ENCODE results near the gene RPL21.
"Not testable (repeated sequence)": the region's sequence is repeated elsewhere in the genome, so short reads cannot be mapped to it uniquely, and the experiment has no call there.

The RPL21 gene

DNA sequence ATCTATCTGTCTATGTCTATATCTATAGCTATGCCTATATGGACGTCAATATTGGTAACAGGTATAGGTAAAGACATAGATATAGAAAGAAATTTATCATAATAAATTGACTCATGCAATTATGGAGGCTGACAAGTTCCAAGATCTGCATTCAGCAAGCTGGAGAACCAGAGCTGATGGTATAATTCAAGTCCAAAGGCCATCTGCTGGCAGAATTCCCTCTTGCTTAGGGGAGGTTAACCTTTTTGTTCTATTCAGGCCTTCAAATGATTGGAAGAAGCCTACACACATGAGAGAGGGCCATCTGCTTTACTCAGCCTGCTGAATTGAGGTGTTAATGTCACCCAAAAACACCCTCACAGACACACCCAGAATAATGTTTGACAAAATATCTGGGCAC lies 30.1 kb downstream of the RPL21 start:
- Histone ChIP-seq H3K27me3 (replicated peaks; ENCODE audit: control insufficient read depth, insufficient read depth, low read length, poor library complexity, severe bottlenecking) (no peaks in the 10 kb centered on the region), H3K27ac (ENCODE audit: insufficient read depth, low read length, poor library complexity, severe bottlenecking) (no peak overlapping the region), H3K4me3 (ENCODE audit: insufficient read depth, low read depth, low read length, poor library complexity, severe bottlenecking) (no peak overlapping the region), H3K9me3 (ENCODE audit: control insufficient read depth, low read length) (no peaks in the 10 kb centered on the region), H3K36me3 (ENCODE audit: control insufficient read depth, insufficient read depth, low read length) (no peaks in the 10 kb centered on the region), H3K4me1 (ENCODE audit: control insufficient read depth, insufficient read depth, low read length, poor library complexity, severe bottlenecking) (no peaks in the 10 kb centered on the region)
- no peak for DNase-seq

DNA sequence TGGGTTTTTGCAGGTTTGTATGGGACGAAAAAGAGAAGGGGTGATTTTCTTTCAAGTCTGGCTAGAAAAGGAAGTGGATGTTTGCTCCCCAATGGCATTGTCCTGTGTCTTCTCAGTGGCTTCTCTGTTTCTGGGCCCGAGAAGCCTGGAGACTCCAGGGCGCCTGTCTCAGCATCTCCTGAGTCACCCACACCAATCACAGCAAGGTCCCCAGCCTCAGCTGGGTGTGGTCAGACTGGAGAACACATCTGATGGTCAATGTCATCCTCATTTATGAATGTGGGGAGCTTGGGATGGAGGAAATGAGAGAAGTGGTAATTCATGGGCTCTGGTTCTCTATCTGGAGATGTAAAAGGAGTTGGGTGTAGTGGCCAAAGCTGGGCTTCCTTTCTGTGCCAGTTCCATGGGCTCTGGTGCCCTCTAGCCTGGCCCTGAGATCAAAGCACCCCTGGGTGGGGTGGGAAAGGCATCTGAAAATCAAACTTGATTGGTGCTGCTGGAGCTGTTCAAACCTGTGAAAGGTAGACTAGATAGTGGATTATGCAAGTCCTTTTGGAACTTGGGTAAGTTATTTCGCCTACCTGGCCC lies 32.6 kb downstream of the RPL21 start:
- Histone ChIP-seq H3K4me3 (ENCODE audit: insufficient read depth, low read depth, low read length, poor library complexity, severe bottlenecking) (no peak overlapping the region), H3K36me3 (ENCODE audit: control insufficient read depth, insufficient read depth, low read length) (no peaks in the 10 kb centered on the region), H3K9me3 (ENCODE audit: control insufficient read depth, low read length) (no peaks in the 10 kb centered on the region), H3K27me3 (replicated peaks; ENCODE audit: control insufficient read depth, insufficient read depth, low read length, poor library complexity, severe bottlenecking) (no peaks in the 10 kb centered on the region), H3K4me1 (ENCODE audit: control insufficient read depth, insufficient read depth, low read length, poor library complexity, severe bottlenecking) (no peaks in the 10 kb centered on the region), H3K27ac (ENCODE audit: insufficient read depth, low read length, poor library complexity, severe bottlenecking) (no peak overlapping the region)
- no peak for DNase-seq

DNA sequence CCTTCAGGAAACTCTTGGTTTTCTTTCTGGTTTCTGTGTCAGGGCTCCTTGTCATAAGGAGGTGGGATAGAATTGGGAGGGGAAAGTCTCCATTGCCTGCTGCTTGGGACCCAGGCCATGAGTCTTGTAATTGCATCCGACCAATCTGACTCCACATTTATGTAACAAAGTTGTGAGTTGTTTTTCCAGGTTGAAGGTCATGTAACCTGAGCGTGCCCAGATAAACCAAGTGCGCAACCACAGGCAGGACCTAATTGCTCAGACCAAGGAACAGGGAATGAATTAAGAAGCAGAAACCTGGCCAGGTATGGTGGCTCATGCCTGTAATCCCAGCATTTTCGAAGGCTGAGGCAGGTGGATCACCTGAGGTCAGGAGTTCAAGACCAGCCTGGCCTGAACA lies 37.0 kb downstream of the RPL21 start:
- no peaks in the 10 kb centered on the region for H3K27me3 ChIP-seq (replicated peaks; ENCODE audit: control insufficient read depth, insufficient read depth, low read length, poor library complexity, severe bottlenecking)
- H3K27ac ChIP-seq (ENCODE audit: insufficient read depth, low read length, poor library complexity, severe bottlenecking), result no peak overlapping the region
- no peak for DNase-seq
- no peak overlapping the region for H3K4me3 ChIP-seq (ENCODE audit: insufficient read depth, low read depth, low read length, poor library complexity, severe bottlenecking)
- no peaks in the 10 kb centered on the region for H3K9me3 ChIP-seq (ENCODE audit: control insufficient read depth, low read length)
- no peaks in the 10 kb centered on the region for H3K36me3 ChIP-seq (ENCODE audit: control insufficient read depth, insufficient read depth, low read length)
- H3K4me1 ChIP-seq (ENCODE audit: control insufficient read depth, insufficient read depth, low read length, poor library complexity, severe bottlenecking), result no peaks in the 10 kb centered on the region

DNA sequence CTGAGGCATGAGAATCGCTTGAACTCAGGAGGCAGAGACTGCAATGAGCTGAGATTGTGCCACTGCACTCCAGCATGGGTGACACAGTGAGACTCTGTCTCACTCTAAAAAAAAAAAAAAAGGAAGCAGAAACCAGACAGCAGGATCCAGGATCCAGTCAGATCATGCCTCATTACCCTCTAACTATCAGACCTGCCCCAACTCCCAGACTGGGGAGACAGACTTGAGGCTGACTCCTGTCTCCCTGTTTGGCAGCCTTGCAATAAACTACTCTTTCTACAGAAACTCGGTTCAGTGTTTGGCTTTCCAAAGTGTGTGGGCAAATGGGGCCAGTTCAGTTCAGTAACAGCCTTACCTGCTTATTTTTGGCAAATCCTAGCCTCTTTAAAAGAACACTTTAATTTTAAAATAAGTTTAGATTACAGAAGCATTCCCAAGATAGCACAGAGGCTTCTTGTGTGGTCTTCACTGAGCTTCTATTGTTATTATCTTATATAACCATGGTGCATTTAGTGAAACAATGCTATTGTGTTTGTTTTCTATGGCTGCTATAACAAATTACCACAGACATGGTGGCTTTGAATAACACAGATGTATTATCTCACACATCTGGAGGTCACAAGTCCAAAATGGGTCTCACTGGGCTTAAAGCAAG lies 37.8 kb downstream of the RPL21 start:
- no peak overlapping the region for H3K4me3 ChIP-seq (ENCODE audit: insufficient read depth, low read depth, low read length, poor library complexity, severe bottlenecking)
- peaks cover 5% of the 10 kb centered on the region for H3K4me1 ChIP-seq (ENCODE audit: control insufficient read depth, insufficient read depth, low read length, poor library complexity, severe bottlenecking)
- H3K27me3 ChIP-seq (replicated peaks; ENCODE audit: control insufficient read depth, insufficient read depth, low read length, poor library complexity, severe bottlenecking), result no peaks in the 10 kb centered on the region
- DNase-seq, result no peak
- H3K27ac ChIP-seq (ENCODE audit: insufficient read depth, low read length, poor library complexity, severe bottlenecking), result no peak overlapping the region
- H3K36me3 ChIP-seq (ENCODE audit: control insufficient read depth, insufficient read depth, low read length), result no peaks in the 10 kb centered on the region
- no peaks in the 10 kb centered on the region for H3K9me3 ChIP-seq (ENCODE audit: control insufficient read depth, low read length)

DNA sequence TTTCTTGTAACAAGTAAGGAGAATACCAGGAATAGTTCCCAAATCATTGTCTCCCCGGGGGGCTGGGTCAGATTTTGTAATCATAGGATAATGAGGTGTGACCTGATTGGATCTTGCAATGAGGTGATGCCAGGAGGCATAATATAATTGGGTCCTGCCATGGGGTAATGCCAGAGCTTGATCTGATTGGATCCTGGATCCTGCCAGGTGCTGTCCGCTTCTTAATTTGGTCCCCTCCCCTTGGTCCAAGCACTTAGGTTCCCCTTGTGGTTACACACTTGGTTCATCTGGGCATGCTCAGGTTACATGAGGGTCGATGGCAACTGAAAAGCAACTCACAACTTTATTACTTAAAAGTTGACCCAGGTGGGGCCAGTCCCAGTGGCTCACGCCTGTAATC lies 39.4 kb downstream of the RPL21 start:
- peaks cover 5% of the 10 kb centered on the region for H3K4me1 ChIP-seq (ENCODE audit: control insufficient read depth, insufficient read depth, low read length, poor library complexity, severe bottlenecking)
- H3K9me3 ChIP-seq (ENCODE audit: control insufficient read depth, low read length), result no peaks in the 10 kb centered on the region
- no peaks in the 10 kb centered on the region for H3K27me3 ChIP-seq (replicated peaks; ENCODE audit: control insufficient read depth, insufficient read depth, low read length, poor library complexity, severe bottlenecking)
- H3K27ac ChIP-seq (ENCODE audit: insufficient read depth, low read length, poor library complexity, severe bottlenecking), result no peak overlapping the region
- no peak overlapping the region for H3K4me3 ChIP-seq (ENCODE audit: insufficient read depth, low read depth, low read length, poor library complexity, severe bottlenecking)
- no peak for DNase-seq
- H3K36me3 ChIP-seq (ENCODE audit: control insufficient read depth, insufficient read depth, low read length), result no peaks in the 10 kb centered on the region

DNA sequence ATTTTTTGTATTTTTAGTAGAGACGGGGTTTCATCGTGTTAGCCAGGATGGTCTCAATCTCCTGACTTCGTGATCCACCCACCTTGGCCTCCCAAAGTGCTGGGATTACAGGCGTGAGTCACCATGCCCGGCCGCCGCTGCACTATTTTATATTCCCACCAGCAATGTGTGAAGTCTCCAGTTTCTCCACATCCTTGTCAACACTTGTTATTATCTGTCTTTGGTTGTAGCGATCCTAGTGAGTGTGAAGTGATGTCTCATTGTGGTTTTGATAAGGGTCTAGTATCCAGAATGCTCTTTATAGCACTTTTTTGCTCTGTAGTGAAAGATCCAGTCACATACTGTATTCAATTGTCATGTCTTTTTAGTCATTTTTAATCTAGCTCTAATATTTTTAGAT lies 40.6 kb downstream of the RPL21 start:
- not testable (repeated sequence) for H3K4me3 ChIP-seq (ENCODE audit: insufficient read depth, low read depth, low read length, poor library complexity, severe bottlenecking); DNase-seq; H3K27me3 ChIP-seq (replicated peaks; ENCODE audit: control insufficient read depth, insufficient read depth, low read length, poor library complexity, severe bottlenecking); H3K9me3 ChIP-seq (ENCODE audit: control insufficient read depth, low read length); H3K36me3 ChIP-seq (ENCODE audit: control insufficient read depth, insufficient read depth, low read length); H3K27ac ChIP-seq (ENCODE audit: insufficient read depth, low read length, poor library complexity, severe bottlenecking); H3K4me1 ChIP-seq (ENCODE audit: control insufficient read depth, insufficient read depth, low read length, poor library complexity, severe bottlenecking)

DNA sequence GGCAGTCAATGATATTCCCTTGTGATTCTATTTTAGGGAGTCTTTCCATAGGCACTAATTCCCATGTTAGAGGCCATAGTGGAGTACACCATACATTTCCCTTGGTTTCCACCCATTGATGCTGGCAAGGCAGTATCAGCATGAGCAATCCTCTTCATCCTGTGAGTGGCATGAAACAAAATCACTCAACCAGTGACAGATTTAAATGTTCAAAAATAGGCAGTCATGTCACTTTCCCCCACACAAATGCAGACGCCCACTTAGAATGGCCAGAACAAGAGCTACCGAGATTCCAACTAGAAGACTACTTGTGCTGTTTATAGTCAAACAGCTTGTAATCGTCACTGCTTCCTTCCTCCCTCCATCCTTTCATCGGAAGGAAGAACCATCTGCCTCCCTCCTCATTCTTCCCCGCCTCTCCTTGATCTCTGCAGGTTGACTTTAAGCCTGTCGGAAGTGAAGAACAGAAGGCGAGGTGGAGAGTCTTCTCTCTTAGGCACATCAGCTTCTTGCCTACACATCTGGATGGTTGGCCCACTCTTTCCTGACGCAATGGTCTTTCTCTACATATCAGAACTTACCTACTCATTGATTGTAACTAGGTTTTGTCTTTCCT lies 41.8 kb downstream of the RPL21 start:
- H3K36me3 ChIP-seq (ENCODE audit: control insufficient read depth, insufficient read depth, low read length), result no peaks in the 10 kb centered on the region
- H3K4me3 ChIP-seq (ENCODE audit: insufficient read depth, low read depth, low read length, poor library complexity, severe bottlenecking), result no peak overlapping the region
- no peak for DNase-seq
- no peaks in the 10 kb centered on the region for H3K27me3 ChIP-seq (replicated peaks; ENCODE audit: control insufficient read depth, insufficient read depth, low read length, poor library complexity, severe bottlenecking)
- no peak overlapping the region for H3K27ac ChIP-seq (ENCODE audit: insufficient read depth, low read length, poor library complexity, severe bottlenecking)
- H3K9me3 ChIP-seq (ENCODE audit: control insufficient read depth, low read length), result no peaks in the 10 kb centered on the region
- peaks cover 5% of the 10 kb centered on the region for H3K4me1 ChIP-seq (ENCODE audit: control insufficient read depth, insufficient read depth, low read length, poor library complexity, severe bottlenecking)

DNA sequence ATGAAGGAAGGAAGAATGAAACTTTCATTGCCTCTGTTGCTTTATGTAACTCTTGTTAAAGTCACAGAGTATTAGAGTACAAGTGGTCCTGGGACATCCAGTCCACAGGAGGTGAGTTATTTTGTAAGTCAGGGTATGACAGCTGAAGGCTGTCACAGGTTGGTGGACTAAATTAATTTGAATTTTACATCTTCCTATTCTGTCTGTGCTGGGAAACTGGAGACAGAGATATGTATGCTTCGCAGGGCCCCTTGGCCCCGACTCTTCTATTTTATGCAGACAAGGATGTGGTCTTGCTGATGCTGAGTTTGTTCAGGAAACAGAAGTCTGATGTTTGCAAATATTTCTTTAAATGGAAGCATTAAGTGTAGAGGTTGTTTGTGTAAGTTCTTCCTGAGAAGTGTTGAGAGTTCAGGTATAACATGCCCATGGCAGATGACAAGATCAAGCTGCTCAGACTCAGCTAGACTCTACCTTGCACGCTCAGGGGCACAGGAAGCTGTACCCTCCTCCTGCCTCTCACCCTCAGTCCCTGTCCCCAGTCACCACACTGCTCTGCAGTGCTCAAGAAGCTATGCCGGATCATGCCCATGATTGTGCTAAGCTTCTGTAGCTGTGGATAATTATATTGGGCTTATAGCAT lies 42.6 kb downstream of the RPL21 start:
- Histone ChIP-seq H3K27me3 (replicated peaks; ENCODE audit: control insufficient read depth, insufficient read depth, low read length, poor library complexity, severe bottlenecking) (no peaks in the 10 kb centered on the region), H3K36me3 (ENCODE audit: control insufficient read depth, insufficient read depth, low read length) (no peaks in the 10 kb centered on the region), H3K4me1 (ENCODE audit: control insufficient read depth, insufficient read depth, low read length, poor library complexity, severe bottlenecking) (peaks cover 5% of the 10 kb centered on the region), H3K9me3 (ENCODE audit: control insufficient read depth, low read length) (no peaks in the 10 kb centered on the region), H3K4me3 (ENCODE audit: insufficient read depth, low read depth, low read length, poor library complexity, severe bottlenecking) (no peak overlapping the region), H3K27ac (ENCODE audit: insufficient read depth, low read length, poor library complexity, severe bottlenecking) (no peak overlapping the region)
- DNase-seq, result no peak

DNA sequence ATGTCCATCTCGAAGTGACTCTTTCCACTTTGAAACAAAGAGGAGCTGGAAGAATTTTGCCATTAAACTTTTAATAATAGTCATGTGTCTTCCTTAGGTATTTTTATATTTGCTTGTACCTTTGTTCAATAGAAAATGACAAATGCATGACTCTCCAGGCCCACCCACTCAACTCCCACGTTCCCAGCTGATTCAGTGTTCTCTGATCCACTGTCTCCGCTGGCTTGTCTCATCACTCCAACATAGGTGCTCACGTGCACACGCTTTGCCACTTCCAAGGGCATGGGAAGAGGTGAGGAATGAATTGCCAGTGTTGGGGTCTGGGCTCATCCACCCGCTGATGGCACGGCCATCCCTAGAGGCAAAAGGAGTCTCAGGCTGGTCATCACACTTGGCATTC lies 43.7 kb downstream of the RPL21 start:
- no peak for DNase-seq
- Histone ChIP-seq H3K36me3 (ENCODE audit: control insufficient read depth, insufficient read depth, low read length) (no peaks in the 10 kb centered on the region), H3K4me3 (ENCODE audit: insufficient read depth, low read depth, low read length, poor library complexity, severe bottlenecking) (no peak overlapping the region), H3K9me3 (ENCODE audit: control insufficient read depth, low read length) (no peaks in the 10 kb centered on the region), H3K4me1 (ENCODE audit: control insufficient read depth, insufficient read depth, low read length, poor library complexity, severe bottlenecking) (peaks cover 5% of the 10 kb centered on the region), H3K27ac (ENCODE audit: insufficient read depth, low read length, poor library complexity, severe bottlenecking) (no peak overlapping the region), H3K27me3 (replicated peaks; ENCODE audit: control insufficient read depth, insufficient read depth, low read length, poor library complexity, severe bottlenecking) (no peaks in the 10 kb centered on the region)

DNA sequence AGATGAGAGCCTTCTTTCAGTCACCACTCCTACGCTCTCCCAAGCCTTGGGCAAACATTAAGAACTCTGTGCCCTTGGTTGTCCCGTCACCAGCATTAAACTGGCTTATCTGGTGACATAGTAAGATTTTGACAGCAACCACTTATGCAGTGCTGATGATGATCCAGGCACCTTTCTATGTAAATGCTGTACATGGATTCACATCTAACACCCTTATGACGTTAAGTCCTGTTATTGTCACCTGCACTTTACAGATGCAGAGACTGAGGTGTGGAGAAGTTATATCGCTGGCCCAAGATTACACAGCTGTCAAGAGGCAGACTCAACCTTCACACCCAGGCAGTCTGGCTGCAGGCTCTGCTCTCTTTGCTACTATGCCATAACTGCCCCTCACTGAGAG lies 44.3 kb downstream of the RPL21 start:
- Histone ChIP-seq H3K4me3 (ENCODE audit: insufficient read depth, low read depth, low read length, poor library complexity, severe bottlenecking) (no peak overlapping the region), H3K27me3 (replicated peaks; ENCODE audit: control insufficient read depth, insufficient read depth, low read length, poor library complexity, severe bottlenecking) (no peaks in the 10 kb centered on the region), H3K27ac (ENCODE audit: insufficient read depth, low read length, poor library complexity, severe bottlenecking) (no peak overlapping the region), H3K36me3 (ENCODE audit: control insufficient read depth, insufficient read depth, low read length) (no peaks in the 10 kb centered on the region), H3K4me1 (ENCODE audit: control insufficient read depth, insufficient read depth, low read length, poor library complexity, severe bottlenecking) (peaks cover 5% of the 10 kb centered on the region), H3K9me3 (ENCODE audit: control insufficient read depth, low read length) (no peaks in the 10 kb centered on the region)
- DNase-seq, result no peak
